CD4-positive, alpha-beta T cell treated with Interleukin-6 at 100 ng/mL for 8 hours (primary cell): ENCODE results near the gene FUCA1.

Source experiments
- DNase-seq: peaks from one replicate; pipeline ENCODE4 v3.0.0-alpha.2; 2020; ENCODE audit warnings: mixed read lengths, low spot score

The FUCA1 gene

GRCh38 chr1:23801338-23801748, 66.7 kb downstream of the FUCA1 start:
- DNase-seq: no peak

- DNase-seq: peak; percentile 97
Measured at GRCh38 chr1:23800400-23801337, 67.4 kb downstream of the FUCA1 start, which contains the start of gene GALE. GALE (minus strand) TSS chr1:23800754; CDS start chr1:23799007, 1,747 bp downstream.

GRCh38 chr1:23799570-23800399, 68.3 kb downstream of the FUCA1 start:
- peak; percentile 34 for DNase-seq

GRCh38 chr1:23799255-23799569, 68.9 kb downstream of the FUCA1 start:
- DNase-seq: no peak

GRCh38 chr1:23798662-23799142, 69.4 kb downstream of the FUCA1 start:
- DNase-seq: no peak

- DNase-seq: no peak
Measured at GRCh38 chr1:23797478-23798448, 70.3 kb downstream of the FUCA1 start.

- no peak for DNase-seq
Measured at GRCh38 chr1:23796466-23797271, 71.4 kb downstream of the FUCA1 start.

- no peak for DNase-seq
Measured at GRCh38 chr1:23795676-23796465, 72.2 kb downstream of the FUCA1 start.
